Ecto neural progenitor cell (in vitro differentiated cells): Measurements from ENCODE around the gene ROBO1.
"Not testable (repeated sequence)": the region's sequence is repeated elsewhere in the genome, so short reads cannot be mapped to it uniquely, and the experiment has no call there.

Experiments
- DNase-seq: peaks from one replicate; pipeline ENCODE4 v3.0.0-alpha.2; 2018; ENCODE audit warnings: low spot score

ROBO1 gene

GRCh38 chr3:78907367-78907766 is 860.4 kb downstream of the ROBO1 start:
- no peak for DNase-seq

- DNase-seq, result no peak
These were observed 860.9 kb downstream of the ROBO1 start for GRCh38 chr3:78906930-78907329.

- DNase-seq, result no peak
These were observed 861.6 kb downstream of the ROBO1 start for GRCh38 chr3:78906245-78906644.

DNA sequence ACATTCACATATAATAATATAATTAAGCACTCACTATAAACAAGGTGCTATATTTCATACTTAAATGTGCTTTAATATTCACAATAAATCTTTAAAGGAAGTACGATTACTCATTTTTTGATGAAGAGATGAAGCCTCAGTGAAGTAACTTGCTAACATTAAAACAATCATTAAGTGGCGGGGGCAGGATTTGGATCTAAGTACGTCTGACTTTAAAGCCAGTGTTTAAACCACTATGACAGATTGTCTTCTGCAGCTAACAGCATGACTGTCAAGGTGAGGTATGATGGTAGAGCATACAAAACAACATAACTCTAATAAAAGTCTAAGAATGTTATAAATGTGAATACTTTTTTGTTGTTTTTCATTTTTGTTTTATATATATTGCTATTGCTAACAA is 862.1 kb downstream of the ROBO1 start:
- DNase-seq, result no peak

GRCh38 chr3:78901544-78901943 is 866.3 kb downstream of the ROBO1 start:
- DNase-seq, result no peak

DNA sequence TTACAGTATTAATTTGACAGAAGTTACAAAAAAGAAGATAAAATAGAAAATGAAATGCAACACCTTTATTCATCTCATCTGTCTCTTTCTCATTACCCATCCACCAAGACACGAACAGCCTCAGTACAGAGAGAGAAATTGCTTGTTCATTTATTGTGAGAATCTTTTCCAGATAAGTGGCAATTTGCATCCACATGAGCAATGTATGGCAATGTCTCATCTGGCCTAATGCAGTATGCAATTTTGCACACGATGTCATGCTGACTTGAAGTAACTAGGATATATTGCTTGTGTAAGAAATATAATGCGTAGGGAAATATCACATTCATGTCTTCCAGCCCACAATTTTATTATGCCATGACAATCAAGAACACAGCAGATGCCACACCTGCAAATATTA is 866.9 kb downstream of the ROBO1 start:
- no peak for DNase-seq

GRCh38 chr3:78900426-78900825 is 867.4 kb downstream of the ROBO1 start:
- DNase-seq, result no peak

GRCh38 chr3:78895528-78895927 is 872.3 kb downstream of the ROBO1 start:
- DNase-seq, result no peak

GRCh38 chr3:78894787-78895186 is 873.0 kb downstream of the ROBO1 start:
- DNase-seq, result no peak

- DNase-seq, result no peak
These were observed 874.6 kb downstream of the ROBO1 start for GRCh38 chr3:78893161-78893560.

- no peak for DNase-seq
These were observed 878.5 kb downstream of the ROBO1 start for GRCh38 chr3:78889348-78889747.

DNA sequence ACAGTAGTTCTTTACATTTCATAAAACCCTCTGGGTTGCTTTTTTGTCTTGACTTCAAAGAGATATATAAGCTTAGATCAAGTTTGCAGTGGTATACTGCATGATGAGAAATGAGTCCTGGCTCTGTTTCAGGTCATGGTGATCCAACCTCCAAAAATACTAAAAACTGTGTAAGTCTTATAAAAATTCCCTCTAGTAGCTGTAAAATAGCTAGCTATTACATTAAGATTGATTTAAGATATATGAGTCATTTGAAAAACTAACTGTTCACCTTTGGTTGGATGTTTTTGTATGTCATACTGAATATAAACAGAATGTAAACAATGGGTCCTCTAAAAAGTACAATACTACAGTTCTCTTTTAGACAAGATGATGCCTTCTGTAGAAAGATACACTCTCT is 879.2 kb downstream of the ROBO1 start:
- DNase-seq, result no peak

DNA sequence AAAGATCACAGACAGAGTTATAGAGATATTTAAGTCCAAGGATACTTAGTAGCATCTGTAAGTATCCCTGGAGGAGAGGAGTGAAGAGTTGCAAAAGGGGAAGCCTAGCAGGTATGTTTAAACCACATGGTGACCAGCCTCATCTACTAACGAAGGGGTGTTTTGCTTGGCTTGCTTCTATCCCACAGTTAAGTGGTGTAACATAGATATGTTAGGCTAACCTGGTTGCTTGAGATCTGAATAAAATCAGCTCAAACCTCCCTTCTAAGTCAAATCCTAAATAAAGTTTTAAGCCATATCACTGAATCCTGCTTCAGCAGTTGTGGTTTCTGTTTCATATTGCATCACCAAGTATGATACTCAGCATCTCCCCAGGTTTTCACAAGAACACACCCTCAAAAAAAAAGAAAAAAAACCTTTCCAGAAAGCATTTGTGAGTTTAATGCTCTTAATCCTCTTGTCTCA is 880.2 kb downstream of the ROBO1 start:
- DNase-seq, result no peak

DNA sequence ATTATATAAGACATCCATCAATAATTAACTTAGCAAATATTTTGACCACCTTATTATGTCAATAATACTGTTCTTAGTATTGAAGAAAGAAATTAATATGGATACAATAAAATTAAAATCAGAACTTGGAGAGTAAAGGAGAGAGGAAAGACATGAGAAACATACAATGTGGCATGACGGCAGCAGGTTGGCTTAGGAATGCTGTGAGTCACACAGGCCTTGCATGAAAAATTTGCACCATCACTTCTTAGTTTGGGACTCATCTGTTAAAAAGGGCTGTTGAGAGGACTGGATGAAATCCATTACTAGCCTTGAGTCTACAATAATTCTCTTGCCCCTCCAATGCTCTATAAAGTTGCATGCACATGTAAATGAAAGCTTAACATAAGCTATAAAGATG is 880.8 kb downstream of the ROBO1 start:
- no peak for DNase-seq

DNA sequence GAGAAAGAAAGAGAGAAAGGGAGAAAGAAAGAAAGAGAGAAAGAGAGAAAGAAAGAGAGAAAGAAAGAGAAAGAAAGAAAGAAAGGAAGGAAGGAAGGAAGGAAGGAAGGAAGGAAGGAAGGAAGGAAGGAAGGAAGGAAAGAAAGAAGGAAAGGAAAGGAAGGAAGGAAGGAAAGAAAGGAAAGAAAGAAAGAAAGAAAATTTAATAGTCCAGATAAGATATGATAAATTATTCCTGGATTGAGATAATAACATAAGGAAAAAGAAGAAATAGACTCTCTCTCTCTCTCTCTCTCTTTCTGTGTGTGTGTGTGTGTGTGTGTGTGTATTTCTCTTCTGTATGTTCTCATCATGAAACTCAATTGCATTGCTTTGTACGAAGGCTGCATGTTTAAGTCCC is 883.2 kb downstream of the ROBO1 start:
- DNase-seq, result not testable (repeated sequence)

DNA sequence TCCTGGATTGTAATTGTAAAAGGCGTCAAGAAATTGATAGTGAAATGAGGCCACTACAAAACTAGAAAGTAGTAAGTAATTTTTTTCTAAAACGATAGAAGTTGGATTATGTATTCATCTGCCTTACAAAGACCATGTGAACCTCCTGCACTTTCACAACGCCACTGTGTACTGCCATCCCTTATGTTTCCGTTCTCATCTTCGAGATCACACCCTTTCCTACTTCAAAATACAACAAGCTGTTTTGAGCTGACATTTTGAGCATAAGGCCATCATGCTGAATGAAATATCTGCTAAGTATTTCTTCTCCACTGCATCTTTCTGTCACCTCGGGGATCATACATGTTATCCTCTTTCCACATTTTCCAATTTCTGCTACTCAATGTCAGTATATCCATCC is 885.5 kb downstream of the ROBO1 start:
- DNase-seq, result no peak

GRCh38 chr3:78881501-78881900 is 886.3 kb downstream of the ROBO1 start:
- DNase-seq, result no peak

DNA sequence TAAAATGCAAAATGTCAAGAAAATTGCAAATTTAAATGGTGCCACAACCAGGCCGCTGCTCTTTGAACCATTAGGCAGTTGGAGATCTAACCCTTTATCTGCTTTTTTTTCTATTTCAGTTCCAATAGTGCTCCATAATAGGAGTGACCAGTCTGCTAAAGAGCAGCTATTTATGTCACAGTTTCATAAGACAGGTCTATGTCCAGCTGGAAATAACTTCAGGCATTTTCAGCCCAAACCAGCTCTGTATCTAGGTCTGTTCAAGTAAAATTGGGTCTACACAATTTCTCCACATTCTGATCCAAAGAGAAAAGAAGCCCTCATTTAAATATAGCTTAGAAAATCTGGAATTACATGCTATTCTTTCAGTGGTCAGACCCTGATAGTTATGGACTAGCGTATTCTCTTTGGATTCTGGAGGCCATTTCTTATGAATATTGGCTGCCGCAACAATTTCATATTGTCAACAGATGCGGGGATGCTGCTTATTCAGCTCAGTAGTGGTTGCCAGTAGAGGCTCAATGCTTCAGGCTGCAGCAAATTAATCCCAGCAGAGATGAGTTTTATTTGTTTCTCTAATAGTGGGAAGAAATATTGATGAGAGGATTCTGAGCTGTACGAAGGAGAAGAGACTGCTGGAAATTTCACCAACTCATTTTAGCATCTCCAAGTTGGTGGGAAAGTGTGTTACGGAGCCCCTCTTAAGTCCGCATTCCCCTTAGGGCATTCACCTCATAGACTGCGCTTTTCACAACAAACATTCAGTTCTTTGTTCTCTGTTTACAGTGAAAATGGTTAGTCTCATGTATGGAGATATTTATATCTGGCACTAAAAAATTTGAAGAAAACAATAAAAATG is 887.0 kb downstream of the ROBO1 start:
- no peak for DNase-seq

GRCh38 chr3:78879295-78879860 is 888.4 kb downstream of the ROBO1 start:
- no peak for DNase-seq

DNA sequence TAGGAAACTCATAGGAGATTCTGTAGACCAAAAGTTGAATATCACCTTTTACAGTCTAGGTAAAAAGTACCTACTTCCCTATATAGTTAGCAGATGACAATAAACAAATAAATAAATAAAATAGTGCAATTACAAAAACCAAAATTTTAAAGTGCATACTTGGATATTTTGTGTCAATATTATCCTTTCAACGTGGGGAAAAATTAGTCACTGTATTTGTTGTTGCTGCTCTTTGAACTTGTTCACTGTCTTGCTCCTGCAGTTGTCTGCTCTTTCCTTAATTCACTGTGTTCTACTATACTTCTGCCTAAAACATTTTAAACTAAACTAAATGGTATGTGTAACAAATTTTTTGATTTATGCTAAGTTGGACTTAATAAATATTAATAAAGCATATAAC is 889.0 kb downstream of the ROBO1 start:
- no peak for DNase-seq

DNA sequence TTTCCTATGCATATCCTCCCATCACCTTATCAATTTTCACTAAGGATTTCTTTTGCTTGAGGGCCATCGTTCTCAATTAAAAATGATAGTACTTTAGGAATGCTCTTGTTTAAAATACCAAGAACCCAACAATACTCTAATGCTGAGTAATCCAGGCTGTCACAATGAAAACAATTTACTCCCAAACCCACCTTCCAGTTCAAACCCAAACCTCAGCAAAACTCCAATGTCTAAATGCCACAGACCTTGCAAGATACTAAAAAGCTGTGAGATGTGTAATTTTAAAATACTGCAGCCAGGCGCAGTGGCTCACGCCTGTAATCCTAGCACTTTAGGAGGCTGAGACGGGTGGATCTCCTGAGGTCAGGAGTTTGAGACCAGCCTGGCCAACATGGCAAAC is 889.8 kb downstream of the ROBO1 start:
- no peak for DNase-seq

GRCh38 chr3:78875851-78876250 is 891.9 kb downstream of the ROBO1 start:
- DNase-seq, result no peak

- no peak for DNase-seq
These were observed 892.4 kb downstream of the ROBO1 start for GRCh38 chr3:78875436-78875835.

DNA sequence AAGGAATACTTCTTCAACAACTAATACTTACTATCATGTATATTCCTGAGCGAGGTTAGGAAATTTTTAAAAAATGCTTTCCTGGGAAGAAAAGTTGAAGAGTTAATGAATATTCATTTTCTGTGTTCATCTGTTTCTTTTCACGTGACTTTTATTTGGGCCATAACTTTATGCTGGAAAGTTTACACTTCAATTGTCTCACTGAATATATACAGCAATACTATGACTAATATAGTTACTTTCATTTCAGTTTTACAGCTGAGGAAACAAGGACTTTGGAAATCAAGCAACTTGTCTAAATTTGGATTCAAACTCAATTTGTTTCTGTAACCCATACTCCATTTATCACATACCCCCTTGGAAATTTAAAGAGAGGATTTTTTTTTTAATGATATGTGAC is 894.2 kb downstream of the ROBO1 start:
- DNase-seq, result no peak
